Calu3 (cell line): Measurements from ENCODE around the gene DAPK2. TPM values are rescaled to one million over a fixed set of nuclear protein-coding genes. Genes with fewer than 3 reads are reported as not detected.

ENCODE experiments used
- BruUV-seq: library from RNA; stranded (reverse); fragments of 400-500 nt; replicated peaks from 2 replicates; lab custom pipeline; 2021; lab: Mats Ljungman, UMichigan
- CTCF ChIA-PET: fragments of 300-600 bp; sonication (Branson Sonifier 250); formaldehyde crosslinking; loops from one replicate; lab custom pipeline; 2022; ENCODE audit warnings: antibody characterized with exemption; lab: Charles Lee
- DNase-seq: peaks from one replicate; pipeline ENCODE4 v3.0.0; 2022
- H3K27ac Mint-ChIP-seq: one replicate; pipeline ENCODE4 v1.8.0; 2022; ENCODE audit warnings: mixed read lengths; ENCODE audit not compliant: unreplicated experiment
- H3K27me3 Mint-ChIP-seq: one replicate; pipeline ENCODE4 v1.8.0; 2022; ENCODE audit warnings: mixed read lengths; ENCODE audit not compliant: unreplicated experiment
- H3K36me3 Mint-ChIP-seq: one replicate; pipeline ENCODE4 v1.8.0; 2022; ENCODE audit warnings: mild to moderate bottlenecking, moderate library complexity, mixed read lengths; ENCODE audit not compliant: insufficient read depth, unreplicated experiment
- H3K4me1 Mint-ChIP-seq: one replicate; pipeline ENCODE4 v1.8.0; 2022; ENCODE audit warnings: mild to moderate bottlenecking, low read depth, mixed read lengths; ENCODE audit not compliant: unreplicated experiment
- H3K4me3 Mint-ChIP-seq: one replicate; pipeline ENCODE4 v1.8.0; 2022; ENCODE audit warnings: mild to moderate bottlenecking, low read depth, moderate library complexity, mixed read lengths; ENCODE audit not compliant: unreplicated experiment
- H3K9me3 Mint-ChIP-seq: one replicate; pipeline ENCODE4 v1.8.0; 2022; ENCODE audit warnings: low read depth, mixed read lengths; ENCODE audit not compliant: unreplicated experiment
- intact Hi-C: fragments of 100-400 bp; cut with micrococcal nuclease; formaldehyde crosslinking; loops from one replicate; pipeline ENCODE4 v1.10.0; 2022; ENCODE audit not compliant: unreplicated experiment
- total RNA-seq: library from RNA; stranded (reverse); gene quantifications from 2 replicates; pipeline ENCODE4 v1.2.3, GENCODE V29; 2022
- TF ChIP-seq, protein P1 (sequence below): fragments of 200-600 bp; IDR thresholded peaks from one replicate; pipeline ENCODE4 v1.8.0; 2022; ENCODE audit warnings: antibody characterized with exemption; ENCODE audit not compliant: unreplicated experiment

The DAPK2 gene
- total RNA-seq, 1 experiment from 2014 or later: 1.1 TPM

GRCh38 chr15:63997715-63998442, 48.4 kb downstream of the DAPK2 start:
- no peak overlapping the region for H3K4me3 Mint-ChIP-seq
- H3K36me3 Mint-ChIP-seq: no peaks in the 10 kb centered on the region
- intact Hi-C loops: no loop called here
- H3K4me1 Mint-ChIP-seq: peaks cover 9% of the 10 kb centered on the region
- H3K9me3 Mint-ChIP-seq: no peaks in the 10 kb centered on the region
- H3K27ac Mint-ChIP-seq: no peak overlapping the region
- CTCF ChIA-PET: interaction anchor here (1.2 kb wide), 1 partner anchor 10 kb away, joined by 3 read pairs; no protein-coding TSS in a partner anchor
- peaks cover 67% of the 10 kb centered on the region for H3K27me3 Mint-ChIP-seq
- no TSS peak for BruUV-seq
- TF ChIP-seq, protein P1, sequence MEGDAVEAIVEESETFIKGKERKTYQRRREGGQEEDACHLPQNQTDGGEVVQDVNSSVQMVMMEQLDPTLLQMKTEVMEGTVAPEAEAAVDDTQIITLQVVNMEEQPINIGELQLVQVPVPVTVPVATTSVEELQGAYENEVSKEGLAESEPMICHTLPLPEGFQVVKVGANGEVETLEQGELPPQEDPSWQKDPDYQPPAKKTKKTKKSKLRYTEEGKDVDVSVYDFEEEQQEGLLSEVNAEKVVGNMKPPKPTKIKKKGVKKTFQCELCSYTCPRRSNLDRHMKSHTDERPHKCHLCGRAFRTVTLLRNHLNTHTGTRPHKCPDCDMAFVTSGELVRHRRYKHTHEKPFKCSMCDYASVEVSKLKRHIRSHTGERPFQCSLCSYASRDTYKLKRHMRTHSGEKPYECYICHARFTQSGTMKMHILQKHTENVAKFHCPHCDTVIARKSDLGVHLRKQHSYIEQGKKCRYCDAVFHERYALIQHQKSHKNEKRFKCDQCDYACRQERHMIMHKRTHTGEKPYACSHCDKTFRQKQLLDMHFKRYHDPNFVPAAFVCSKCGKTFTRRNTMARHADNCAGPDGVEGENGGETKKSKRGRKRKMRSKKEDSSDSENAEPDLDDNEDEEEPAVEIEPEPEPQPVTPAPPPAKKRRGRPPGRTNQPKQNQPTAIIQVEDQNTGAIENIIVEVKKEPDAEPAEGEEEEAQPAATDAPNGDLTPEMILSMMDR: no peak
- DNase-seq: no peak

- DNase-seq: no peak
- H3K9me3 Mint-ChIP-seq: no peaks in the 10 kb centered on the region
- H3K27ac Mint-ChIP-seq: no peak overlapping the region
- TF ChIP-seq, protein P1: no peak
- H3K4me3 Mint-ChIP-seq: no peak overlapping the region
- no TSS peak for BruUV-seq
- intact Hi-C loops: no loop called here
- H3K27me3 Mint-ChIP-seq: peaks cover 71% of the 10 kb centered on the region
- peaks cover 9% of the 10 kb centered on the region for H3K4me1 Mint-ChIP-seq
- CTCF ChIA-PET: interaction anchor here (1.5 kb wide), 1 partner anchor 20 kb away, joined by 4 read pairs; no protein-coding TSS in a partner anchor
- no peaks in the 10 kb centered on the region for H3K36me3 Mint-ChIP-seq
Measured at GRCh38 chr15:63996794-63997357, 49.4 kb downstream of the DAPK2 start.

GRCh38 chr15:63995789-63996188, 50.5 kb downstream of the DAPK2 start:
- intact Hi-C loops: no loop called here
- CTCF ChIA-PET: interaction anchor here (1.5 kb wide), 1 partner anchor 21 kb away, joined by 4 read pairs; no protein-coding TSS in a partner anchor
- Mint-ChIP-seq H3K27ac (no peak overlapping the region), H3K4me3 (no peak overlapping the region), H3K36me3 (no peaks in the 10 kb centered on the region), H3K9me3 (no peaks in the 10 kb centered on the region), H3K4me1 (peaks cover 9% of the 10 kb centered on the region), H3K27me3 (peaks cover 67% of the 10 kb centered on the region)
- TF ChIP-seq, protein P1: no peak
- no TSS peak for BruUV-seq
- no peak for DNase-seq

DNA sequence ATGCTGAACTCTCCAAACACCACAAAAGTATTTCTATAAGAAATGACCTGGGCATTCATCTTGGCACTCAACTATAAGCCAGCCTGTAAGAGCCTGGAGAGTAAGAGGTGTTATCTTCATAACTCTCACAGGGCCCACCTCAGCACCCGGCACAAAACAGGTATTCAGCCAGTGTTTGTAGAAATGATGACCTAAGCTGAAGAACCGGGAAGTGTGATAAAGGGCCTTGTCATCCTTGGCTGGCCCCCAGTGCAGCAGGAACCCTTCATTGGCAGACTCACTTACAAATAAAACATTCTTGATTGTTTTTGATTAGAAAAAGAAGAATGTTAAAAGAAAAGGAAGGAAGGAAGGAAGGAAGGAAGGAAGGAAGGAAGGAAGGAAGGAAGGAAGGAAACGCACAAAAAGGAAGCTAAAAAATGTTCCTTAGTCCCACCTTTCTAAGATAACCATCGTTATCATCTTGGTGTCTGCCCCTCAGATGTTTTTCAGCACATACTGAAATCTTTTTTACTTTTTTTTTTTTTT, 52.1 kb downstream of the DAPK2 start:
- Mint-ChIP-seq H3K27ac (no peak overlapping the region), H3K4me1 (peaks cover 9% of the 10 kb centered on the region), H3K36me3 (no peaks in the 10 kb centered on the region), H3K4me3 (no peak overlapping the region), H3K27me3 (peaks cover 66% of the 10 kb centered on the region), H3K9me3 (no peaks in the 10 kb centered on the region)
- TF ChIP-seq, protein P1: no peak
- DNase-seq: no peak
- BruUV-seq: no TSS peak
- intact Hi-C loops: no loop called here
- CTCF ChIA-PET: interaction anchor here (1.0 kb wide), 1 partner anchor 13 kb away, joined by 5 read pairs; no protein-coding TSS in a partner anchor
